T-cell (primary cell): ENCODE results near the gene LCE3A. TPM values are rescaled to one million over a fixed set of nuclear protein-coding genes. Genes with fewer than 3 reads are reported as not detected.
"Not testable (repeated sequence)": the region's sequence is repeated elsewhere in the genome, so short reads cannot be mapped to it uniquely, and the experiment has no call there.

Experiments used
- ATAC-seq, 4 experiments: fragments of 200-7000 bp in 3 of 4; fragments of 150-1000 bp in 1 of 4; cut with Tn5 transposase; replicated peaks in 1 of 4; 1 replicate in 3 of 4; 2 replicates in 1 of 4; pipeline ENCODE4 v1.10.0; 2021; ENCODE audit warnings: moderate library complexity in 3 of 4, mild to moderate bottlenecking in 2 of 4, moderate number of reproducible peaks in 1 of 4
- CTCF ChIA-PET, 2 donors: fragments of 300-600 bp; sonication (Branson Sonifier 250); formaldehyde crosslinking; loops; one replicate each; lab custom pipeline; 2022; ENCODE audit warnings: antibody characterized with exemption in 2 of 2; lab: Charles Lee
- POLR2A ChIA-PET, 2 donors: fragments of 300-600 bp; sonication (Branson Sonifier 250); formaldehyde crosslinking; loops; one replicate each; lab custom pipeline; 2022; ENCODE audit warnings: antibody characterized with exemption in 2 of 2; lab: Charles Lee
- DNase-seq, 35 experiments: peaks; one replicate each; pipeline versions ENCODE4 v3.0.0 to v3.0.0-alpha.2; 2013 to 2023
- H3K27ac ChIP-seq: one replicate; pipeline ENCODE4 v1.5.1; 2013; ENCODE audit warnings: low read length
- H3K27me3 ChIP-seq, 2 experiments: replicated peaks in 1 of 2; 1 replicate in 1 of 2; 2 replicates in 1 of 2; pipeline versions ENCODE4 v1.6.1 to v1.7.0; 2013; ENCODE audit warnings: low read length in 1 of 2, mixed read lengths in 1 of 2; ENCODE audit not compliant: control insufficient read depth in 2 of 2, insufficient read depth in 2 of 2; ENCODE audit errors: extremely low read depth in 1 of 2
- H3K36me3 ChIP-seq, 2 donors: 1 replicate in 1 of 2; 2 replicates in 1 of 2; pipeline versions ENCODE4 v1.6.1 to v1.7.0; 2013; ENCODE audit warnings: low read length in 1 of 2; ENCODE audit not compliant: control insufficient read depth in 2 of 2, insufficient read depth in 1 of 2; ENCODE audit errors: extremely low read depth in 1 of 2
- H3K4me1 ChIP-seq, 2 experiments: 1 replicate in 1 of 2; 2 replicates in 1 of 2; pipeline versions ENCODE4 v1.6.1 to v1.7.0; 2013; ENCODE audit warnings: low read length in 2 of 2, mixed read lengths in 1 of 2; ENCODE audit not compliant: insufficient read depth in 2 of 2, control insufficient read depth in 1 of 2; ENCODE audit errors: extremely low read depth in 1 of 2
- H3K4me3 ChIP-seq, 2 donors: 1 replicate in 1 of 2; 2 replicates in 1 of 2; pipeline versions ENCODE4 v1.5.1 to v1.7.0; 2013; ENCODE audit warnings: mild to moderate bottlenecking in 2 of 2, low read length in 1 of 2, moderate library complexity in 1 of 2; ENCODE audit not compliant: control insufficient read depth in 1 of 2; ENCODE audit errors: extremely low read depth in 1 of 2
- H3K9me3 ChIP-seq: 2 replicates; pipeline ENCODE4 v1.7.0; 2013
- H3K27ac Mint-ChIP-seq, 2 donors: one replicate each; pipeline ENCODE4 v1.8.0; 2020 to 2021; ENCODE audit warnings: mild to moderate bottlenecking in 2 of 2, mixed read lengths in 2 of 2
- H3K27me3 Mint-ChIP-seq, 2 donors: one replicate each; pipeline ENCODE4 v1.8.0; 2021 to 2022; ENCODE audit warnings: mixed read lengths in 2 of 2
- H3K36me3 Mint-ChIP-seq: one replicate; pipeline ENCODE4 v1.8.0; 2021; ENCODE audit warnings: mixed read lengths
- H3K4me1 Mint-ChIP-seq, 3 donors: one replicate each; pipeline ENCODE4 v1.8.0; 2020 to 2022; ENCODE audit warnings: mixed read lengths in 3 of 3, mild to moderate bottlenecking in 1 of 3
- H3K4me3 Mint-ChIP-seq, 3 donors: one replicate each; pipeline ENCODE4 v1.8.0; 2020 to 2022; ENCODE audit warnings: mild to moderate bottlenecking in 3 of 3, mixed read lengths in 3 of 3, moderate library complexity in 3 of 3
- H3K9me3 Mint-ChIP-seq, 3 donors: one replicate each; pipeline ENCODE4 v1.8.0; 2020 to 2022; ENCODE audit warnings: mixed read lengths in 3 of 3
- WGBS: methylation state at CpG from one replicate; pipeline ENCODE4 v1.1.5; 2013; ENCODE audit warnings: missing lambda C conversion rate; ENCODE audit not compliant: insufficient coverage; 5-methylcytosine and 5-hydroxymethylcytosine counted together
- total RNA-seq, 35 experiments: library from RNA in 6 of 35; stranded (reverse) in 6 of 35; fragments of 120-200 nt in 1 of 35; gene quantifications; one replicate each; pipeline versions ENCODE4 v1.2.1 to v1.2.4 and lab custom pipeline; 2013 to 2026

LCE3A gene
- total RNA-seq (not detected), total RNA-seq (lab: John Stamatoyannopoulos, UW) (0 reads per million in 29 experiments)
- total RNA-seq (2013) = not detected

DNA sequence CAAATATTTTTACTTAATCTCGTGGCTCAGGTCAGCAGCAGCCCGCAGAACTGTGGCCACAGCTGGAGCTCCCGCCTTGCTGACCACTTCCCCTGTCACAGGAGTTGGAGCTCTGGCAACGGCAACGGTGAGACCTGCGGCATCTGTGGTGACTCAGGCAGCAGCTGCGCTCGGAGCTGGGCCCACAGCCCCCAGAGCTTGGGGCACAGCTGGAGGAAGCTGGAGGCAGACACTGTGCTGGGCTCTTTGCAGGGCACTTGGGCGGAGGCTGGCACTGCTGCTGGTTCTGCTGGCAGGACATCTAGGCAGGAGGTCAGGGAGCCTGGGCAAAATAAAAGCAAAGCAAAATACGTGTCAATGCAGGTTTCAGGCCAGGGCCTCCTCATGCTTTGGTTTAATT, at the start of gene LCE3A:
LCE3A (minus strand) TSS at position 301 of the 400 bp plus-strand sequence; CDS start at position 301, 0 bp downstream.
- Histone ChIP-seq H3K4me1 (no peaks in the 10 kb centered on the region), H3K4me3 (no peak within 1 kb of the TSS), H3K27ac (no peak within 1 kb of the TSS), H3K36me3 (no peaks in the 10 kb centered on the region), H3K27me3 (peaks cover 0 to 25% of the 10 kb centered on the region in 2 experiments), H3K9me3 (no peaks in the 10 kb centered on the region)
- peaks cover 0 to 5% (median 4%) of the 10 kb centered on the region in 3 donors for H3K4me1 Mint-ChIP-seq
- no peak within 1 kb of the TSS for H3K4me3 Mint-ChIP-seq
- DNase-seq (no peak), ATAC-seq (no peak)
- CTCF ChIA-PET = no interaction called here
- WGBS = 29% methylated on average over 9 of the region's 10 CpGs
- H3K27ac Mint-ChIP-seq = no peak within 1 kb of the TSS
- H3K36me3 Mint-ChIP-seq = no peaks in the 10 kb centered on the region
- H3K9me3 Mint-ChIP-seq = peaks cover 6 to 12% (median 9%) of the 10 kb centered on the region in 3 donors
- POLR2A ChIA-PET = no interaction called here
- peaks cover 26 to 30% of the 10 kb centered on the region in 2 donors for H3K27me3 Mint-ChIP-seq

DNA sequence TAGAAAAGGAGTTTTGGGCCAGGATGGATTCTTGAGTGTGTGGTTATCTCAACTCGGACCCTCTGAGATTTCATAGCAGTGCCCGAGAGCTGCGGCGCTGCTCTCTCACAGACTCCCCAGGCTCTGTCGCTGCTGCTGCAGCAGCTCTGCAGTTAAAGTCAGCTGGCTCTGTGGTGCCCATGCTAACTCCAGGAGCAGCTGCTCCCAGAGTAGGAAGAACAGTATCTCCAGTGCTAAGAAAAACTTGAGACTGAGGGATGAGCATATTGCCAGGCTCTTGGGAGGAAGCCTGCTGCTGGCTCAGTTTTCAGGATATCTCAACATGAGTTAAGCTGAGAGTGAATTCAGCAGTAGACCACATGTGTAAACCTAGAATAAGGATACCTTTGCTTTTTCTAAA, 44.7 kb upstream of the LCE3A start:
- no peaks in the 10 kb centered on the region for H3K4me1 ChIP-seq
- H3K9me3 ChIP-seq = no peaks in the 10 kb centered on the region
- peaks cover 0 to 11% of the 10 kb centered on the region in 2 experiments for H3K27me3 ChIP-seq
- ATAC-seq (no peak), DNase-seq (no peak)
- H3K9me3 Mint-ChIP-seq = peaks cover 0 to 5% (median 0%) of the 10 kb centered on the region in 3 donors
- H3K36me3 Mint-ChIP-seq = no peaks in the 10 kb centered on the region
- 90% methylated on average over 5 of the region's 5 CpGs for WGBS
- no peak overlapping the region for H3K27ac Mint-ChIP-seq
- peaks cover 24 to 26% of the 10 kb centered on the region in 2 donors for H3K27me3 Mint-ChIP-seq
- CTCF ChIA-PET = no interaction called here
- no peak overlapping the region for H3K4me3 Mint-ChIP-seq
- H3K36me3 ChIP-seq = no peaks in the 10 kb centered on the region
- POLR2A ChIA-PET = no interaction called here
- H3K4me1 Mint-ChIP-seq = no peaks in the 10 kb centered on the region
- no peak overlapping the region for H3K4me3 ChIP-seq
- no peak overlapping the region for H3K27ac ChIP-seq

GRCh38 chr1:152666171-152666570, 43.3 kb upstream of the LCE3A start:
- peaks cover 0 to 11% of the 10 kb centered on the region in 2 experiments for H3K27me3 ChIP-seq
- H3K36me3 Mint-ChIP-seq, H3K27ac Mint-ChIP-seq, H3K4me3 Mint-ChIP-seq, H3K4me1 Mint-ChIP-seq, H3K4me1 ChIP-seq, H3K9me3 Mint-ChIP-seq, H3K9me3 ChIP-seq, H3K27ac ChIP-seq, H3K36me3 ChIP-seq, POLR2A ChIA-PET, ATAC-seq, DNase-seq, CTCF ChIA-PET, H3K4me3 ChIP-seq: not testable (repeated sequence)
- H3K27me3 Mint-ChIP-seq = peaks cover 25 to 26% of the 10 kb centered on the region in 2 donors
- no CpG with 5 or more reads among the region's 1 CpG for WGBS

GRCh38 chr1:152663098-152663497, 40.2 kb upstream of the LCE3A start, which contains the start of gene LCE2D:
Gene LCE2D (plus strand): TSS chr1:152663380. CDS start chr1:152664106, 726 bp downstream.
- peaks cover 0 to 5% (median 0%) of the 10 kb centered on the region in 3 donors for H3K9me3 Mint-ChIP-seq
- POLR2A ChIA-PET = no interaction called here
- peaks cover 16 to 26% of the 10 kb centered on the region in 2 donors for H3K27me3 Mint-ChIP-seq
- no peak within 1 kb of the TSS for H3K4me3 ChIP-seq
- H3K9me3 ChIP-seq = no peaks in the 10 kb centered on the region
- no peaks in the 10 kb centered on the region for H3K36me3 Mint-ChIP-seq
- WGBS = 67% methylated on average over 1 of the region's 3 CpGs
- H3K27ac Mint-ChIP-seq = no peak within 1 kb of the TSS
- no peaks in the 10 kb centered on the region for H3K36me3 ChIP-seq
- H3K27ac ChIP-seq = no peak within 1 kb of the TSS
- DNase-seq (no peak), ATAC-seq (no peak)
- H3K4me1 Mint-ChIP-seq = no peaks in the 10 kb centered on the region
- H3K4me1 ChIP-seq = no peaks in the 10 kb centered on the region
- H3K4me3 Mint-ChIP-seq = no peak within 1 kb of the TSS
- CTCF ChIA-PET = no interaction called here
- peaks cover 0 to 14% of the 10 kb centered on the region in 2 experiments for H3K27me3 ChIP-seq

- Mint-ChIP-seq H3K36me3 (no peaks in the 10 kb centered on the region), H3K27me3 (peaks cover 13 to 18% of the 10 kb centered on the region in 2 donors), H3K4me1 (peaks cover 2 to 5% (median 3%) of the 10 kb centered on the region in 3 donors), H3K27ac (no peak overlapping the region), H3K4me3 (no peak overlapping the region), H3K9me3 (no peaks in the 10 kb centered on the region)
- DNase-seq (no peak), ATAC-seq (no peak)
- Histone ChIP-seq H3K36me3 (no peaks in the 10 kb centered on the region), H3K4me3 (no peak overlapping the region), H3K4me1 (no peaks in the 10 kb centered on the region), H3K27ac (no peak overlapping the region), H3K27me3 (peaks cover 9 to 12% of the 10 kb centered on the region in 2 experiments), H3K9me3 (no peaks in the 10 kb centered on the region)
- ChIA-PET POLR2A (no interaction called here), CTCF (no interaction called here)
- WGBS = 90% methylated on average over 3 of the region's 3 CpGs
These were observed 35.7 kb upstream of the LCE3A start for GRCh38 chr1:152658649-152659048.

- Histone ChIP-seq H3K36me3 (no peaks in the 10 kb centered on the region), H3K9me3 (no peaks in the 10 kb centered on the region), H3K27me3 (peaks cover 9% of the 10 kb centered on the region in 2 experiments), H3K4me1 (no peaks in the 10 kb centered on the region), H3K27ac (no peak overlapping the region), H3K4me3 (no peak overlapping the region)
- H3K36me3 Mint-ChIP-seq = no peaks in the 10 kb centered on the region
- ATAC-seq (no peak), DNase-seq (no peak)
- CTCF ChIA-PET = interaction anchor here in 1 of 2 donors (1.0 kb wide), 1 partner anchor 41 kb away, joined by 4 read pairs; the partner anchor contains the start of gene LCE2A
- 90% methylated on average over 1 of the region's 4 CpGs for WGBS
- POLR2A ChIA-PET = no interaction called here
- no peaks in the 10 kb centered on the region for H3K9me3 Mint-ChIP-seq
- H3K27ac Mint-ChIP-seq = no peak overlapping the region
- peaks cover 10 to 11% of the 10 kb centered on the region in 2 donors for H3K27me3 Mint-ChIP-seq
- H3K4me3 Mint-ChIP-seq = no peak overlapping the region
- peaks cover 2 to 5% (median 4%) of the 10 kb centered on the region in 3 donors for H3K4me1 Mint-ChIP-seq
These were observed 34.8 kb upstream of the LCE3A start for GRCh38 chr1:152657677-152658076.
